GM12892 (cell line): ENCODE results near the gene FAM107B.

ENCODE experiments used
- POLR2A ChIP-seq: IDR thresholded peaks from 2 replicates; pipeline ENCODE4 v1.6.1; 2011; ENCODE audit warnings: low read depth, low read length, control low read depth
- POLR2AphosphoS5 ChIP-seq: IDR thresholded peaks from 2 replicates; pipeline ENCODE4 v1.6.1; 2011; ENCODE audit warnings: low read depth, low read length, control low read depth
- TAF1 ChIP-seq: IDR thresholded peaks from 2 replicates; pipeline ENCODE4 v1.6.1; 2011; ENCODE audit warnings: low read depth, mild to moderate bottlenecking, control low read depth, low read length, borderline replicate concordance

GRCh38 chr10:14717552-14717951 is 57.1 kb downstream of the FAM107B start:
- TF ChIP-seq POLR2AphosphoS5 (no peak), TAF1 (no peak), POLR2A (no peak)
